AG09309 (cell line): ENCODE results near the gene ZNF385B.

ENCODE experiments used
- DNase-seq: peaks from one replicate; pipeline ENCODE4 v3.0.0-alpha.2; 2010; ENCODE audit warnings: low read depth
- H3K4me3 ChIP-seq: 2 replicates; pipeline ENCODE4 v1.5.1; 2011; ENCODE audit warnings: mild to moderate bottlenecking, low read depth, low read length, moderate library complexity; ENCODE audit not compliant: control insufficient read depth
- CTCF ChIP-seq: IDR thresholded peaks from 2 replicates; pipeline ENCODE4 v1.5.1; 2011; ENCODE audit warnings: mild to moderate bottlenecking, low read depth, low read length, inconsistent platforms; ENCODE audit not compliant: insufficient read depth, control insufficient read depth; ENCODE audit errors: missing control alignments

ZNF385B gene

GRCh38 chr2:179513181-179513580 lies 348.2 kb downstream of the ZNF385B start:
- TF ChIP-seq CTCF: no peak
- no peak overlapping the region for H3K4me3 ChIP-seq
- DNase-seq: no peak

- DNase-seq: no peak
- H3K4me3 ChIP-seq: no peak overlapping the region
- no peak for TF ChIP-seq CTCF
These were observed 349.0 kb downstream of the ZNF385B start for GRCh38 chr2:179512281-179513035.

- no peak overlapping the region for H3K4me3 ChIP-seq
- no peak for DNase-seq
These were observed 350.2 kb downstream of the ZNF385B start for GRCh38 chr2:179511105-179511789.

GRCh38 chr2:179495315-179495714 lies 366.1 kb downstream of the ZNF385B start:
- H3K4me3 ChIP-seq: no peak overlapping the region
- TF ChIP-seq CTCF: no peak
- no peak for DNase-seq

More at GRCh38 chr2:179511105-179511789, 350.2 kb downstream of the ZNF385B start:
- no peak for TF ChIP-seq CTCF

- H3K4me3 ChIP-seq: no peak overlapping the region
- TF ChIP-seq CTCF: no peak
- DNase-seq: no peak
These were observed 372.8 kb downstream of the ZNF385B start for GRCh38 chr2:179488563-179488962.

- no peak overlapping the region for H3K4me3 ChIP-seq
- TF ChIP-seq CTCF: no peak
- no peak for DNase-seq
These were observed 374.2 kb downstream of the ZNF385B start for GRCh38 chr2:179487010-179487731.
